Brain pericyte (primary cell): Measurements from ENCODE around the gene ARHGAP30.
A peak's percentile ranks its signal among the peaks of the same experiment; 100 is the strongest.
"Not testable (repeated sequence)": the region's sequence is repeated elsewhere in the genome, so short reads cannot be mapped to it uniquely, and the experiment has no call there.

Experiments used
- DNase-seq: peaks from one replicate; pipeline ENCODE4 v3.0.0-alpha.2; 2012; ENCODE audit warnings: low read depth, low spot score

Gene ARHGAP30

DNA sequence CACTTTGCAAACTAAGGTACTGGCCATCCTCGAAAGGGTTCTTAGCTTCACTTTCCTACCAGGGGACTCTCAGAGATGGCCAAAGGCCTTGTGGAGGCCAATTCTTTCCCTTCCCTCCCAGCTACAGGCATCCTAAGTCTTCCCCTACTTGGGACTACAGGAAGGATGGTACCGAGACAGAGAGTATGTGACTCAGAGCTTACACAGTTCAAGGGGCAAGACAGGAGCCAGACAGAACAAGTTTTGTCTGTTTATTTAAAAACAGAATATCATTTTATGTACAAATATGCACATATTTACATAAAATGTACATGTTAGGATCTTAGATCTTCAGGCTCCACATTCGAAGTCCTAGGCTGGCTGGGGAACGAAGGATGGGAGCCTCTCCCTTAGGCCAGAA lies 1.1 kb upstream of the ARHGAP30 start:
- no peak for DNase-seq

DNA sequence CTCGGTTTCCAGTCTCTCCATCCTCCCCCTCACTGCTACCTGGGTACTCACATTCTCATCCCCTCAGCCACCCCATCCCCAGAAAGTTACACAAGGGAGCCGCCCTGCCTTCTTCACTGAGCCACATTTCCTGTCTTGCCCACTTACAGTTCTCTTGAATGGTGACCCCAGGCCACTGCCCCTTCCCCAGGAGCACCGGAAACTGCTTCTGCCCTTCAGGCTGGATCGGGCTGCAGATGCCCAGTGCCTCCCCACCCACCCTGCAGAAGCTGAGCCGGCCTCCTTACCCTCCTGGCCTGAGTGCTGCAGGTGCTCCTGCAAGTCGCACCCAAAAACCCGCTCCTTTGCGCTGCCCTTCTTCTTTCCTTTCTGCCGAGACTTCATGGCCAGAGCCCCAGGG lies 450 bp downstream of the ARHGAP30 start:
- no peak for DNase-seq

DNA sequence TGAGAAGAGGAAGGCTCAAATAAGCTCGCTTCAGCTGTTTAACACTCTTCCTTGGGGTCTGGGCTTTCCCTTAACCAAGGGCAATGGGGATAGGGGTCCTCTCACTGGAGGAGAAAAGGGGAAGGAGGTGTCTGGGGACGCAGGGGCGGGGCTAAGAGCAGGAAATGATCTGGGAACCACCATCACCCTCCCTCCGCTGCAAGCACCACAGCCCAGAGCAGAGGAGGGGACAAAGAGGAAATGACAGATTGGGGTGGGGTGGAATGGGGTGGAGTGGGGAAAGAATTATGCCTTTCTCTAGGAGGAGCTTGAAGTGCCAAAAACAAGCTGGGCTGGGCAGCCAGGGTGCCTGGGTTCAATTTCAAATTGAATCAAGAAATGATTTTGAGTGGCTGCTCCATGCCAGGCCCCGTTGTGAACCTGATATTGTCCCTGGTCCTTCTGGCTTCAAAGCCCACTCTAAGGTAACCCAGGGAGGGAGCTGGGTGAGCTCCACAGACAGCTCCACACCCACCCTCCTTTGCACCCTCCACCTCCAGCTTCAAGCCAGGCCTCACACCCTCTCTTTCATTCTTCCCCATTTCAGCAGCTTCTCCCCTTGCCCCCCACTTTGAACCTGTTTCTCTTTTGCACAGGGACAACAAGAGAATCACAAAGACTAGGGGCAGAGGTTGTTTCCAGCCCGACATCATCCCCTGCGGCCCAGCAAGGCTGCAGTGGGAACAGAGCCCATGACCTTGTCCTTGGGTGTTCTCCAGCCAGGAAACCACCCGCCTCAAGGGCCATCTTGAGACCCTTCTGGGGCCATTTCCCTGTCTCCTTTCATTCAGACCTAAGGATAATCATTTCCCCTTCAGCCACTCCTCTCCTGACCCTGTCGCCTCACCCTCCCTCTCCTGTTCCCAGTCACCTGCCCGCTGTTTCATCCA lies 1.1 kb downstream of the ARHGAP30 start:
- no peak for DNase-seq

DNA sequence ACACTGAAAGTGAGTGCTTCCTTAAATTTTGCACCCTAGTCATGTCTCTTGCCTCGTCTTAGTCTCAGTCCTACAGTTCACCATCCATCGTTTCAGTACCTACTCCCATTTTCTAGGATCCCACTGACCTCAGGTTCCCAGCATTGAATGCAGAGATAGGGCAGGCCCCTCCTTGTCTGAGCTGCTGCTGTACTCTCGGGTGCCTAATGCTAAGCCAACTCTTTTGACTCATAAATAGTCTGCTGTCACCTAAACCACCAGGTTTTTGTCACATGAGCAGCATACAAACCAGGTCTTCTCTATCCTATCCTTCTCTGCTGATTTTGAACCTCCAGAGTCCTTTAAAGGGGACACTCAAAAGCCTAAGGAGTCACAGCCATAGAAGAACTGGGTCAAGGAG lies 3.0 kb downstream of the ARHGAP30 start:
- no peak for DNase-seq

DNA sequence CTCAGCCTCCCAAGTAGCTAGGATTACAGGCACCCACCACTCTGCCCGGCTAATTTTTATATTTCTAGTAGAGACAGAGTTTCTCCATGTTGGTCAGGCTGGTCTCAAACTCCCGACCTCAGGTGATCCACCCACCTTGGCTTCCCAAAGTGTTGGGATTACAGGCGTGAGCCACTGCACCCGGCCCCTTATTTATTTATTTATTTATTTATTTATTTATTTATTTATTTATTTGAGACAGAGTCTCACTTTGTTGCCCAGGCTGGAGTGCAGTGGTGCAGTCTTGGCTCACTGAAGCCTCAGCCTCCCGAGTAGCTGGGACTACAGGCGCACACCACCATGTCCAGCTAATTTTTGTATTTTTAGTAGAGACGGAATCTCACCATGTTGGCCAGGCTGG lies 4.0 kb downstream of the ARHGAP30 start:
- not testable (repeated sequence) for DNase-seq

DNA sequence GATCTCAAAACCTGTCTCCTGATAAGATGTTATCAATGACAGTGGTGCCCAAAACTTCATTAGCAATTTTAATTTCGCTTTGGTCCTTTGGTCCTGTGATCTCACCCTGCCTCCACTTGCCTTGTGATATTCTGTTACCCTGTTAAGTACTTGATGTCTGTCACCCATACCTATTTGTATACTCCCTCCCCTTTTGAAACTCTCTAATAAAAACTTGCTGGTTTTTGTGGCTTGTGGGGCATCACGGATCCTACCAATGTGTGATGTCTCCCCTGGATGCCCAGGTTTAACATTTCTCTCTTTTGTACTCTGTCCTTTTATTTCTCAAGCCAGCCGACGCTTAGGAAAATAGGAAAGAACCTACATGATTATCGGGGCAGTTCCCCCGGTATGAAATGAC lies 5.8 kb downstream of the ARHGAP30 start:
- not testable (repeated sequence) for DNase-seq

DNA sequence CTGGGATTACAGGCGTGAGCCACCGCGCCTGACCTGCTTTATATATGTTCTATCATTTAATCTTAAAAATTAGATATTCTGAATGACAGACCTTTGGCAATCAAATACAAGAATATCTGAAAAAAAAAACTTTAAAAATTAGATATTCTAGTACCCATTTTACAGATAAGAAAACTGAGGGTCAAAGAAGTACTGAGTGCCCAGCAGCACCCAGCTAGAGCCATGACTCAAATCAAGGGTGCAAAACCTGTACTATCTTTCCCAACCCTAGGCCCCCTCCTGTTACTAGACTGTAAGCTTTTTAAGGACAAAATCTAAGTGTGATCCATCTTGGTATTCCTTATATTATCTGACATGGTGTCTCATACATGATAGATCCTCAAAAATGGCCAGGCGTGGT lies 8.3 kb downstream of the ARHGAP30 start:
- no peak for DNase-seq

DNA sequence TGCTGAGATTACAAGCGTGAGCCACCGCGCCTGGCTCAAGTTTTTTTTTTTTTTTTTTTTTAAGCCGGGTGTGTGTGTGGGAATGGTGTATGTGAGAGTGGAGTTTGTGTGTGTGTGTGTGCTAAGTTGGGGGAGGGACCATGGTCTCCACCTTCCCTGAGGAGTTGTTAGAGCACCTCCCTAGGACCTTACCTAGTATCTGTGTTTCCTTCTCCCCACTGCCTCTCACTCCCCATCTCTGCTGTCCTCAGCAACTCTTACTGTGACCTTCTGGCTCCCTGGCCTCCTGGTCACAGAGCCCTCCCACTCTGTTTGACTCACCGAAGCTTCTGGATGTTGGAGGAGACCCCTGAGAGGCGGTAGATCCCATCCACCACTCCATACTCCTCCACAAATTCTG lies 10.4 kb downstream of the ARHGAP30 start:
- no peak for DNase-seq

DNA sequence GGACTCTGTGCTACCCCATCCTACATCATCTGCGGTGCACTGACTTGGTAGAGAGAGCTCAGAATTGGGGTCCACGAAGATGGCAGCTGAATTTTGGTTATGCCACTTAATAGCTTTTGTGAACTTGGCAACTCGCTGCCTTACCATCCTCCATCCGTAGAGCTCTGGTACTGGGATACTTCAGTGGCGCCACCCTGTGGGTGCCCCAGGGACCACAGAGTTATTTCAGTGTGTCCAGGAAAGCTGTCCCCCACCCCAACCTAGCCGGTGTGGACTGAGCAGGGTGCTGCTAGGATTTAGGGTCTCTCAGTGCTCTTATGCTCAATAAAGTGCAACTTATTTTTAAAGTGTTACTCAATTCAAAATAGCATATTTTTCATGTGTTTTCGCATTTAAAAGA lies 14.9 kb downstream of the ARHGAP30 start:
- DNase-seq: no peak

DNA sequence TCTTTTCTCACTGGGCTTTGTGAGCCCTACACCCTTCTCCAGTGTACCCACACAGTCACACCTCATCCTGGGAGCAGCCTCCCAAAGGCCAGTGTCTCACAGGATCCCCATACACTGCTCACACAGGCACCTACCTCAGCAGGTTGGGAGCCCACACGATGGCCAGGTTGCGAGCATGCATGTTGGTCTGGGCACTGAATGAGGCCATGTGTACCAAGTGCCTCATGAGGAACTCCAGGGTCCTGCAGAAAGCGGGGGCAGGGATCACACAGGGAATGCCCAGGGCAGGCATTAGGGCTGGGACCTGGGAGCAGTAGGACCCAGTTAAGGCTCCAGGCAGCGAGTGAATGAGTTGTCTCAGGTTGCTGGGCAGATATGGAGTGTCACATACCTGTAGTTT lies 15.5 kb downstream of the ARHGAP30 start:
- DNase-seq: no peak

DNA sequence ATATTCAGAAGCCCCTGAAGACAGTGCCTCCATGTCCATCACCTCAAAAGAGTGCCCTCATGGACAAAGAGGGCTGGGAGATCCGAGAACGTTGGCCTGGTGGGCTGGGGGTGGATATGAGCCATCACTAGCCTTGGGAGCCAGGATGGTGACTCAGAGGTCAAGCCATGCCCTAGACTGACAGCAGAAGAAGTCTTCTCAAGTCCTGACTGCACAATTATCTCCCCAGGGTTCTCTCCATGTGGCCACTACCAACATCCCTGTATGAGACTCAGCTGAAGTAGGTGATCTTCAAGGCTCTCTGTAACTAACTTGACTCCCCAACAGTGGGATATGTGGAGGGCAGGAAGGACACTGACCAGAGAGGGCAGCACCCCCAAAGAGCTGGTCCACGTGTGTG lies 16.8 kb downstream of the ARHGAP30 start:
- no peak for DNase-seq

DNA sequence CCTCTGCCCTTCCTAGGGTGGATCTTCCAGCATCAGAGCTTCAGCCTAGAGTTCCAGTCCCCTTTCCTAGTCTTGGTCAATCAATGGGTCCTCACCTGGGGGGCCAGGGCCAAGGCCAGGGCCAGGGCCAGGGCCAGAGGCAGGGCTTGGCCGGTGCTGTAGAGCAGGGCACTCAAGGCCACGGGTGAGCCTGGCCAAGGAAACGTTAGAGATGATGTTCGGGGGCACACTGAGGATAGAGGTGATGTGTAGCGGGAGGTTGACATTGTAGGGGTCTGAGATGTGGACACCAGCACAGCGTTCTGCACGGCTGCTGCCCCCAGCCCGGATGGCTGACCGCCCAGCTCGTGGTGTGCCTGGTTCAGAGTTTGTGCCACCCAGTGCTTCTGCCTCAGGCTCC lies 18.5 kb downstream of the ARHGAP30 start:
- no peak for DNase-seq

DNA sequence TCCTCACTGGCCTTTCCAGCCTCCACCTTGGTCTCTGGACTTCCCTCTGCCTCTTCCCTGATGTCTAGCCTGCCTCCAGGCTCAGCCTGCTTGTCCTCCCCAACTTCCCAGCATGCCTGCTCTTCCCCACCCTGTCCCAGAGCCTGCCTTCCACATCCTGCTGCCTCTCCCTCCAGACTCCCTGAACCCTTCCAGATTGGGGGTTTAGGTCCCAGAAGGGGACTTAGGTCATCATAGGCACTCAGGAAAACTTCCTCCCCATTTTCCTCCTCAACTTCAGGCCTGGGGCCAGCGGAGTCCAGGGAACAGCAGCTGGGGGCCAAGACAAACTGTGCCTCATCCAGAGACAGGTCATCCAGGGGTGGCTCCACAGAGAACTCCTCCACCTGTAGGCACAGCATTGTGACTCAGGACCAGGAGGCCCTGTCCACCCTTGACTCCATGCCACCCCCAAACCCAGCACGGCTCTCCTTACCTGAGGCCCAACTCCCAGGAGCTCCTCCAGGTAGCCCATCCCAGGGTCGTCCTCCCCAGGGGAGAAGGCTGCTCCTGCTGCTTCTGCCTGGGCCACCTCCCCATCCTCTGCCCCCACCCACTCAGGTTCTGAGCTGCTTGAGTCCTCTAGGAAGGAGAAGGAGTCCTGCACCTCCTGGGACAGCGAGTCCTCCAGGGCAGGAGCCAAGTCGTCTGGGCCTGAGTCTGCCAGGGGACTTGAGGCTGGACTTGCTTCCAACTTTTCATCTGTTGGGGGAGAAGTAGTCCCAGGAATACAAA lies 20.6 kb downstream of the ARHGAP30 start:
- no peak for DNase-seq

DNA sequence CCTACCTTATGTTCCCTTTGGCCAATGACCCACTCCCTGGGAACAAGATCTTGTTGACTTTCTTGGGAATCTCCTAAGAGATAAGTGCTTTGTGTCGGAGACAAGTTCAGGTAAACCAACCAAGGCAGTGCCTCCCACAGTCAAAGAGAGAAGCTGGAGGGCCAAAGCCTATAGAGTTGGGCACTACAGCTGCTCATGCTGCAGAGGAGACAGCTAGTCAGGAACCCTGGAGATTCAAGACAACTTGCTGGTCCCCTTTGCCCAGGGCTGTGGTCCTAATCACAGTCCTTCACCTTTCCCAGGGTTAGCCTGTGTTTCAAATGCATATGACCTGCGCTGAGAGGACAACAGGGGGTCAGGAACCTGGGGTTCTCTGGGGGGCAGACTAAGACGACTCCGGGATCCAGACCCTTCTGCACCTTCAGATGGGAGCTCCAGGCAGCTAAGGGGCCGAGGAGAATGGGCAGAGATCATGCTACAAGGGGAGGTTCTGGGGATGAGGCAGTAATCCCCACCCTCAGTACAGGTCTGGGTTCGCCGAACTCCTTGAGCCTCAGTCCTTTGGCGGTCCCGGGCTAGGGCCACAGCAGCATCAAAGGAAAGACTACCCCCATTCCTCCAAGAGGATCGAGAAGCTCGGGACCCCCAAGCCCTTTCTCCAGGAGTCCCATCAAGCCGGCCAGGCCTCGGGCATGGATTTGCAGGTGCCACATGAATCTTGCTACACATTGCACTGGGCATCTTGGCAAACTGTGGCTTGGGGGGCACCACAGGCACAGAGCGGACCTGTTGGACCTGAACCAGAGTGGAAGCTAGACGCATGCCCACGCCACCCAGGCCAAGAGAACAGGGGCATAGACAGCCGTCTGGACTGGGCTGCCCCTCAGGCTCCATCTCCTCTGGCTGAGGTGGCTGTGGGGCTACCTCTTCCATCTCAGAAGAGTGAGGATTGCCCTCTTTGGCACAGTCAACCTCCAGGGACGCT lies 22.0 kb downstream of the ARHGAP30 start:
- no peak for DNase-seq

DNA sequence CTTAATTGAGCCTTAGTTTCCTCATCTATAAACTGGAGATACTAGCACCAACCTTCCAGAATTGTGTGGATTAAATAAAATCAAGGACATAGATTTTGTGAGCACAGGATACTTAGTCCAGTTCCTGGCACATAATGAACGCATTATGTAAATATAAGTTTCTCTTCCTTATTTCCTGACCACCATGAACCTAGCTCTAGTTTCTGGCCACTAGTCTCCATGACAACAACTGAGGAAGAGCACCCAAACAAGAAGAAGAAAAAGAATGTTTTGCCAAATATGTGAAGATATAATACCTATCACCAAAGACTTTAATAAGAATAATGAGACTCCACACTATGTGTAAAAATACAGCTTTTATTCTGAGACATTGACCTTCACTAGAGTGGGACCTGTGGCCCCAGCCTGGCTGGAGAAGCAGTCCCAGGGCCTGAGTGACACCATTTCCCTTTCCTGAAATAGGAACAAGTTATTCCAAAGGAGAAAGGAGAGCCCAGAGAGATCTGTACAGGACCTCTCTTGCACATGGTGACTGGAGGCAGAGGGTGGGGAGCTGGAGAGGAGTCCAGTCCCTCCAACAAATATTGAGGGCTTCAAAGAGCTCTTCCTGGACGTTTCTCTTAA lies 23.0 kb downstream of the ARHGAP30 start:
- no peak for DNase-seq

DNA sequence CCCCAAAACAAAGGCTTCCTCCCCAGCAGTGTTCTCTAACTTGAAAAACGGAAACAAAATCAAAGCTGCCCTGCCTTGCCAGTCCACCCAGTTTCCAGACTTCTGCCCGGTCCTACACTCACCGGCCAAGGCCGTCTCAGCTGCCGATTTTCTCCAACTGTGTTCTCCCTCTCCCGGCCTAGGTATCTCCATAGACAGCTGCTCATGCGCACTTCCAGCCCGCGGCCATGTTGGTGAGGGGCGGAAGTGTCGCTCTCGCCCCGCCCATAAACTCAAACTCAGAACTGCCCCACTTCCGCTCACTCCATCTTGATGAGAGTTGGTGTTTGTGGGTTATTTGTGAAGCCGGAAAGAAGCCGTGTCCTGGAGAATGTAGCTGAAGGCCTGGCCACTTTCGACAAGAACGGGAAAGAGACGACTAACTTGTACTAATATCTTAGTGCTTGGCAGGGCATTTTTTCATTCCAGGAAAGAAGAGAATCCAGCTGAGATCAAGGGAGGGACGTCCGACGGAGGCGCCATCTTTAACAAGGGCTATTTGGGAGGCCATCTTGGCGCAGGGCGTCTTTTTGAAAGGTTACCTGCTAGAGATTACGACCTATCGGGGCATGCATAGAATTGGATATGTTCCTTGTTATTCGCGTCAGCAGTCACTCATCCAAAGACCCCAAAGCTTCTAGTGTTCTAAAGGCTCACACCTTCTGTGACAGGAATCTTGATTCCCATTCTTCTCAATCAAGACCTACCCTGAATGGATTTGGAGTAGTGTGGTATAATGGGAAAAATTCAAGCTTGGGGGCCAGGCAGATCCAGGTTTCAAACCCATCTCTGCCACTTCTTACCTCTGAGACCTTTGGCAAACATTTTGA lies 23.7 kb downstream of the ARHGAP30 start, which contains the start of gene USF1:
Gene USF1, minus strand, starts transcription at position 242 of the 869 bp plus-strand sequence. CDS start 2,702 bp downstream, outside the sequence.
- peak; percentile 94 for DNase-seq

DNA sequence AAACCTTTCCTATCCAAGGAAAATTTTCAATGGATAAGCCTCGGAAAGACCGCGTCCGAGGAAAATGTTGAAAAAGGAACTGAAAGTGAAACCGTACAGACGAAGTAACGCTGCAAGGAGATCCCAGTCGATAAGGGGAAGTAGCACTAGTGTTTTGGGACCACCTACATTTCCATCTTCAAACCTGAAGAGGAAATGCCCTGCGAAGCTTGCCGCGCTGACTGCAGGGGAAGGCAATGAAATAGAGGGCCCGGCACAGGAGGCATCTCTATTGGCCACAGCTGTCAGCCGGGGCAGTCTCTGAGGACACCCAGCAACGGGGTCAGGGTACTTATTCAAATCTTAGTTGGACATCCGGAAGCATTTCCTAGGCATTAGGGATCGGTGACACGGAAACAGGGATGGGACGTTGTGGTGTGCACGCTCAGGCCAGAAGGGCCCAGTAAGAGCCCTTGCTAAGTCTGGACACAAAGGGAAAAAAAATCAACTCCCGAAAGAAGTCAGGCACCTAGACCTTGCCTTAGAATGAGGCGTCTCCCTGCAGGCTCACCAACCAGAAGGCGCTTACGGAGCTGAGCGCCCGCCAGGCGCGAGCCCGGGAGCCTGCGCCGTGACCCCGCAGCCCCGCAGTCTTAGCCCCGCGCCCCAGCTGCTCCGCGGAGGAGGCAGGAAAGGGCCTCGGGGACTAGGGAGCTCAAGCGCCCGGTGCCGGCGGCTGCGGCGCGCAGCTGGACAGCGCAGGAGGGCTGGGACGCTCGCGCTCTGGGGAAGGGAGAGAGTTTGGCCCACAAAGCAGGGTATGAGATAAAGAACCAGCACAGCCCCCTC lies 24.6 kb downstream of the ARHGAP30 start:
- no peak for DNase-seq

DNA sequence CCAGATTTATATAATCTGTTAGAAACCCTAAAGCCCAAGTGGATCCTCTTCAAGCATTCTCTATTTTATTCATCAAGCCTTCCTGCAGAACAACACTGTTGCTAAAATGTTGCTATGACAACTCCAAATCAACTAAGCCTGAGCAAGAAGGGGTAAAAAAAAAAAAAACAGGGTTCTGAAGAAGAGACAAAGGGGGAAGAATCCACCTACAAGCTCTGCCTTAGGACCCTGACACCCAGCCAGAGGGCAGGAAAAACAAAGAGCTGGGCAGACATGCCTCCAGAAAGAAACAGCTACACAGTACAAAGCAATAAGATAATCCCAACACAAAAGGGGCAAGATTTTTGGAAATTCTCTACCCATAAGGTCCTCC lies 25.2 kb downstream of the ARHGAP30 start:
- no peak for DNase-seq

DNA sequence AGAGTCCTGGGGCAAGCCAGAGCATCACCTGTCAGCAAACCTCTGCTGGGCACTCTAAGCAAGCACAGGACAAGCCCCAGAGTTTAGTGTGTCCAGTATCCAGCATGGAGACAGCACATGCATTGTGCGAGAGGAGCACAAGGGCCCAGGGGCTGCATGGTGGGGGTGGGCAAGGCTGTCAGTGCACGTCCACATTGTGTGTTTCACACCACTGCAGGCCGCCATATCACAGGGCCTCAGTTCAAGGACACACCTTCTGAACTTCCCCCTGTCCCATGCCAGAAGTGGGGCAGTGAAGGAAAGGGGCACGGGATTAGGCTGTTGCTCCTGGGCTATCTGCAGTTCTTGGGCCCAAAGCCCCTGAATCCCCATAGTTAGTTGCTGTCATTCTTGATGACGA lies 30.1 kb downstream of the ARHGAP30 start:
- no peak for DNase-seq
